SIG-M5 treated with dmso at 0.1 percent for 504 hours (cell line): Measurements from ENCODE around the gene UBASH3A.

Experiments used
- DNase-seq: peaks from one replicate; lab custom pipeline; 2025; ENCODE audit not compliant: unreplicated experiment; lab: John Stamatoyannopoulos, UW

The UBASH3A gene

GRCh38 chr21:42389449-42389835 lies 14.3 kb upstream of the UBASH3A start:
- no peak for DNase-seq

- no peak for DNase-seq
Observed at GRCh38 chr21:42390193-42390592, 13.5 kb upstream of the UBASH3A start.

GRCh38 chr21:42390696-42391095 lies 13.0 kb upstream of the UBASH3A start:
- no peak for DNase-seq

DNA sequence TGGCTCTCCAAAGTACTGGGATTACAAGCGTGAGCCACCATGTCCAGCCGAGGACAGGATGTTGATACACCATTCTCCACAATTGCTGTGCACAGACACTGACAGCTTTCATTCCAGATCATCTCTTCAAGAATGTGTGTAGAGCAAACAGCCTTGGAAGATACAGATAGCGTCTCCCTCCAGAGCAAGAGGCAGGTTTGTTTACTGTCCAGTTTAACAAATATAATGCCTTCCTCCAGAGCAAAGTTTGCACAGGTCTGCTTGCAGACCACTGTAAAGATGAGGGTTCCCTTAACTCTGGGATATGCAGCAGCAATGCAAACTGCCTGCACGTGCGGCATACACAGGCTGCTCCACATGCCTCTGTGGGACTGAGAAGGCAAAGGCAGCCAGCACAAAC lies 12.4 kb upstream of the UBASH3A start:
- DNase-seq = no peak

GRCh38 chr21:42392731-42393442 lies 10.8 kb upstream of the UBASH3A start:
- DNase-seq = no peak

GRCh38 chr21:42393443-42393950 lies 10.2 kb upstream of the UBASH3A start:
- DNase-seq = no peak

DNA sequence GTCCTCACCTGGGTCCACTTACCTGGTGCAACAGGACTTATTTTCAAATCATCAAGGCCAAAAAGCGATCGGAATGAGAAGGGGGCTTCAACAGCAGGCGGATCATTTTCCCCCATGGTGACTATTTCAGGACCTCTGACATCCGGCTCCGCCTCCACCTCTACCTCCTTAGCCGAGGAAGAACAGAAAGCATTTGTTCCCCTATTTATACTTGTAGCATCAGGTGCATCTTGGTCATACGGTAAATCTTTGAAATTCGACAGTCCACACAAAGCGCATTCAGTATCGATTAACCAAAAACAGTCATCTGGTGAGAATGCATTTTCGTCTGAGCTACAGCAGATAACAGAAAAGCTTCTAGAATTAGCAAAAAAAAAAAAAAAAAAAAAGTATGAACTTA lies 8.4 kb upstream of the UBASH3A start:
- DNase-seq = no peak

DNA sequence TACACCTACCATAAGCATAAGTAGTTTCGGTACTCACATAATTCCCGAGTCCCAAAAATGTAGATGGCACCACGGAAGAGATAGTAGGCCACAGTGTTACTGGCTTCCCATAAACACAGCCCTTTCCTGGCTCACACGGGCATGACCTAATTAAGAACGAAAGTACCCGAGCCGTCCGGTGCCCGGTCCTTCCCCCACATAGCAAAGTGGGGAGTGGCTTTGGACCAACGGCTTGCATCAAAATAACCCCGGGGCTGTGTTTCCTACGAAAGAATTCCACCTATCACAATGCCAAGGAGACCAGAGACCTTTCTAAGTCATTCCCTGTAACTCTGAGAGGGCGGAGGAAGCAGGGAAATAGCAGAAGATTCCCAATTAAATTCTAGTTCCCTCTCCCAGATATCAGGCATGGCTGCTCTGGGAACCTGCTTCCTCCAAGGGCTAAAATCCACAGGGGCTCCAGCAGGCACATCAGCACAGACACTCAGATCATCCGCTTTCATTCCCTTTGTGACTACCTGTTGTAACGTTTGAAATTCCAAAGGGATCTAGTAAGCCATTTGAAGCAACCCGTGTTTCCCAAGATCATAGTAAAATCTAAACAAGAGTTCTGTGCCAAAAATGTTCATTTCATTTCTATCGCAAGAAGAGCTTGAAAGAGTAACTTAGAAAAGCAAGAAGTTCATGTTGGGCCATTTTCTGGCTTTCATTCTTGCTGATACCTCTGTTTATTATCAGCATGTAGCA lies 7.6 kb upstream of the UBASH3A start, which contains the start of gene TMPRSS3:
Gene TMPRSS3 (minus strand): TSS at position 148 of the 747 bp plus-strand sequence. CDS start 635 bp downstream, outside the sequence.
- no peak for DNase-seq

DNA sequence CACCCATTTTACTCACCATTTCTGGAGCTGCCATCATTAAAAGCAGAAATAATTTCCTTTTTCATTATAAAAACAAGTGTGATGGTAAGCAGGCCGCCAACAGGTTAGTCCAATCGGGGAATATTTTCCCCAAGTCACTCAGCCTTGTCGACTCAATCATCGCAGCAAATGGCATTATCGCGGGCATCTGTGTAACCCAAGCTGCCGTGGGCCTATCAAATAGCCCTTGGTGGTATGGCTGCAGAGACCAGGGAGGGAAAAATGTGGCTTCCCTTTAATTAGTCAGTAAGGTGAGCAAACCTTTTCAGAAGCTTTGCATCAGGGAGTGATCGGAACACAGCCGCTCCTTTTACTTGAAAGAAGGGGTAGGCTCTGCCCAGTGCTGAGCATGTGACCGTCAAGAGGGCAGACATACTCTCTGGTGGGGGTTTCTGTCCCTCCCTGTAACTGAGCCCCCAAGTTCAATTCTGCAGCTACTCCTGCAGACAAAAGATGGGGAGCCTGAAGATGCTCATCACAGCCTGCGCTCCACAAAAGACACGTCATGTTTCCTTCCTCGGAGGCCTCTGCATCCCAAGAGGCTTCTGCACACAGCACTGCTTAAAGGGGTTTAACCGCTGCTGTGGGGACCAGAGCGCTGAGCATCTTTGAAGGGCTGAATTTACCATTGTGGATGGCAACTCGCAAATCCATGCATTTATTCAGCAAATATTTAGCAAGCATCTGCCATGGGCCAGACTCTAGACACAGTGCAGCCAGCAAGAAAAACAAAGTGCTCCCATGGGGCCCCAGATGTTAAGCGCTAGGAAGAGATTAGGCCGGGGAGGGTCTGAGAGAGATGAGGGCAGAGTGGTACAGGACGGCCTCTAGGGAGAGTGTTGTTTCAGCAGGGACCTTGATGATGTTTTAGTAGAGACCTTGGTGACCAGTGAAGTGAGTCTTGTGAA lies 6.6 kb upstream of the UBASH3A start:
- DNase-seq = no peak

GRCh38 chr21:42397746-42398394 lies 5.8 kb upstream of the UBASH3A start:
- no peak for DNase-seq

- DNase-seq = no peak
Observed at GRCh38 chr21:42398436-42399028, 5.2 kb upstream of the UBASH3A start.

DNA sequence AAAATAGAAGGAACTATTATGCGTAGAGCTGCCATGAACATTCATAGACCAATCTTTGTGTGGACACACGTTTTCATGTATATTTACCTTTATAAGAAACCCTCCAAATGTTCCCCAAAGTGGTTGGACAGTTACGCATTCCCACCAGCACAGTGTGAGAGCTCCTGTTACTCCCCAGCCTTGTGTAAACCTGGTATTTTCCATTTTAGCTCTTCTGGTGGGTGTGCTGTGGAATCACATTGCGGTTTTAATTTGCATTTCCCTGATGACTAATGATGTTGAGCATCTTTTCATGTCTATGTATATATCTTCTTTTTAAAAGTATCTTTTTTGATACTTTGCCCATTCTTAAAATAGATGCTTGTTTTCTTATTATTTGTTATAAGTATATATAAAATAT lies 3.2 kb upstream of the UBASH3A start:
- no peak for DNase-seq

DNA sequence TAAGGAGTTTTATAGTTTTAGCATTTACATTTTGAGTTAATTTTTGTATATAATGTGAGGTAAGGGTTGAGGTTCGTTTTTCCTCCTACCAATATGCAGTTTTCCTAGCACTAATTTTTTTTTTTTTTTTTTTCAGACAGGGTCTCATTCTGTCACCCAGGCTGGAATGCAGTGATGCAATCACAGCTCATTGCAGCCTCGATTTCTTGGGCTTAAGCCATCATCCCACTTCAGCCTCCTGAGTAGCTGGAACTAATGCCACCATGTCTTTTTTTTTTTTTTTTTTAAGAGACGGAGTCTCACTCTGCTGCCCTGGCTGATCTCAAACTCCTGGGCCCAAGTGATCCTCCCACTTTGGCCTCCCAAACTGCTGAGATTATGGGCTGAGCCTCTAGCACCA lies 2.5 kb upstream of the UBASH3A start:
- DNase-seq = no peak

GRCh38 chr21:42401820-42402251 lies 1.9 kb upstream of the UBASH3A start:
- no peak for DNase-seq

GRCh38 chr21:42404539-42404938 lies 837 bp downstream of the UBASH3A start:
- DNase-seq = no peak

DNA sequence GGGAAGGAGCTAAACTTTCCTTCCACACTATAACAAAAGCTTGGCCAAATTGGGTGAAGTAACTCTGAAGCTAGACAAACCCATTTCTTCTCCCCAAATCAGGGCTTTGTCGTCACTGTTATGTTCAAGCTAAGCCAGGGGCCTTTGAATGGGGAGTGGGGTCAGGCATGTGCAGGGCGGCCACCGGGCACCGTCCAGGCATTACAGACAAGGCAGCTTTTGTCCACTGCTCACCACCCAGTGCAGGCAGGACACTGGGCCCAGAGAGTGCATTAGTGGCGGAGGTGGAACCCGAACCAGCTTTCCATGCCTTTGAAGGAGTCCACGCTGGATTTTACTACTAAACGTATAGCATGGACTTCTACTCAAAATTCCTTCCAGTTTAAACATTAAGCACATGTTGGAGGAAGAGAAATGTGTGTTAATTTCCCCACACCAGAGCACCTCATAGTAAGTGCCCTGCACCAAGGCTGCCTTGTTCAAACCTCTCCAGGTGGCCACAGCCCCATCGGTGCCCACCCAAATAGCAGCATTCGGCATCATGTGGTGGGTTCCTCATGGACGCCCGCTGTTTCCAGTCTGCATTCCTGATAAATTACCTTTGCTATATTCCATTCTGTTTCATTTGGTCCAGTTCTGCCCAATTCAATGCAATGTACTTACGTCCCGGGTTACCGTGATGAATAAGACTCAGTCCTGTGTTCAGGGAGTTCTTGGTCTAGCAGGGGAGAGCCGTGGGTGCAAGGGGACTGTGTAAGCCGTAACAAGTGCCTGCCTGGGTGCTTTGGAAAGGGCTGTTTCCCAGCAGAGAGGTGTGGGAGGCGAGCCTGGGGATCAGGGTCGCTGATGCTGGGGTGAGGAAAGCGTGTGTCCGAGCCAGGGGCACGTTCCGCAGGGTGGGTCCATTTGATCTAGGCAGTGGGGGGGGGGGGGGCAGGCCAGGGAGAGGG lies 1.6 kb downstream of the UBASH3A start:
- no peak for DNase-seq

DNA sequence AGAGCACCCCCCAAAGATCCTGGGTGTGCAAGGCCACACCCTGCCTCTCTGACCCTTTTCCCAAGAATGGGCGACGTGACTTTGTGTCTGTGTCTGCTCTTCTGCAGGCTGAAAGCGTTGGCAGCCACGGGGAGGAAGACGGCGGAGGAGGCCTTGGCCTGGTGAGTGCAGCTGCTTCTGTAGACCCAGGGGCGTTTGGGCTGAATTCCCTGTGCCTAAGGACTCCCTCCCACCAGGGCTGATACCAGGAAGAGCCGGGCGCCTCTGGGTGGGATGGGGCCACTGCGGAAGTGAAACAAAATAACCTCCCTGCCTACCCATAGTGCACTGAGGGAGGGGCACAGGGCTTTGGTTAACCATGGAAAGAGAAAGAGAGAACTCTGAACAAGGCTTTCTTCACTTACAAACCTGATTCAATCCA lies 2.5 kb downstream of the UBASH3A start:
- peak; percentile 47 for DNase-seq

DNA sequence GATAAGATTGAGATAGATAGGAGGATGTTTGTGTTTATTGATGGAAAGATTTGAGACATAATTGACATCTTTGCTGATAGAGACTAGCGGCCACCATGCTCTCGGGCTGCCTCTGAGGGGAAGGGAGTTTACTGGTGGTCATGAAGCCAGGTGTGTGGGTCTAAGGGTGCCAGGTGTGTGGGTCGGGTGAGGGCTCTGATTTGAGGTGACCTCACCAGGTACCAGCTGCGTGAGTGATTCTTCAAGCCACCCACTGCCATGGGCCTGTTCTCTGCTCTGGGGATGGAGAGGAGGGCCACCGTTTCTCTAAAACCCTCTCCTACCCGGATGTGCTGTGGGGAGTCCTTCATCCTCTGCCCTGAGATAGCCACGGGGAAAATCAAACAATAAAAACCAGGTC lies 3.2 kb downstream of the UBASH3A start:
- DNase-seq = no peak

DNA sequence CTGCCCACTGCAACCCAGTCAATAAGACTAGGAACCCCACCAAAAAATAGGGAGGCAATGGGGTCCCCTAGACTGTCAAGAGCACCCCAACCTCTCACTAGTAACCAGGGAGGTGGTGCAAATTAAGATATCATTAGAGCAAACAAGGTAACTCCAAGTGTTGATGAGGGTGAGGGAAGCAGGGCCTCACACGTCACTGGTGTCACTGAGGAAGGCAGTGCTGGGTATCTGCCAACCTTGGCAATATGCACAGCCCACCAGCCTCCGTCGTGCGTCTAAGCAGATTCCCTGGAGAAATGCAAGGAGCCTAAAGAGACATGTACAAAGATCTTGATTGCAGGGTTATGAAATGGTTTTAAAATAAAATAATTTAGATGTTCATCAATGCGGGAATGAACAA lies 3.8 kb downstream of the UBASH3A start:
- DNase-seq = no peak
